ENCODE measurements around the gene KLF5. TPM values are rescaled to one million over a fixed set of nuclear protein-coding genes. Genes with fewer than 3 reads are reported as not detected.

Gene KLF5
- total and polyA plus RNA-seq, 10 of the 15 experiments (the other 5 are each of a cell fraction or from before 2014, with no cell fraction given): 0.43 to 5.2 (median 1.0) TPM

DNA sequence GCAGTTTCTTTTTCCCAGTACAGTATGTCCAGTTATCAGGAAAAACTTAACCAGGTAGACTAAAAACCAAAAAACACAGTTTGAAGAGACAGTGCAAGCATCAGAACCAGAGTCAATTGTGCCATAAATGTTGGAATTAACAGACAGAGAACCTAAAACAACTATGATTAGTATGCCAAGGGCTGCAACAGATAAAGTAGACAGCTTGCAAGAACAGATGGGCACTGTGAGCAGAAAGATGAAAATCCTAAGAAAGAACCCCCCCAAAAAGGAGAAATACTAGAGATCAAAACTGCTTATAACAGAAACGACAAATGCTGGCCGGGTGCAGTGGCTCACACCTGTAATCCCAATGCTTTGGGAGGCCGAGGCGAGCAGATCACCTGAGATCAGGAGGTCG lies 47.1 kb upstream of the KLF5 start:
- RAD21 ChIA-PET (ENCODE audit: unreplicated experiment): no interaction called here
- no peak overlapping the region for H3K4me3 ChIP-seq
- H3K79me2 ChIP-seq (ENCODE audit: control insufficient read depth, insufficient read depth, low read length): no peaks in the 10 kb centered on the region
- H3K27me3 ChIP-seq (replicated peaks in 1 of 2; ENCODE audit: control insufficient read depth in 2 of 2, insufficient read depth in 2 of 2, low read length in 1 of 2): no peaks in the 10 kb centered on the region
- SMC1A ChIA-PET (ENCODE audit: uncharacterized antibody, unreplicated experiment): no interaction called here
- no peak overlapping the region for H3K9ac ChIP-seq (ENCODE audit: control insufficient read depth, insufficient read depth, low read length)
- 98% methylated on average over 5 of the region's 5 CpGs for WGBS (ENCODE audit: insufficient coverage, insufficient replicate concordance, low lambda C conversion rate, missing lambda C conversion rate)
- DNase-seq (ENCODE audit: low read depth, low spot score) (no peak), FAIRE-seq (no peak), ATAC-seq (no peak)
- H2AFZ ChIP-seq (ENCODE audit: control insufficient read depth, low read depth, low read length): no peak overlapping the region
- intact Hi-C loops (cut with micrococcal nuclease; ENCODE audit: unreplicated experiment) (no loop called here), in situ Hi-C loops (cut with MboI) (no loop called here)
- no peak overlapping the region for H3K27ac ChIP-seq (ENCODE audit: control insufficient read depth, insufficient read depth)
- H3K36me3 ChIP-seq (ENCODE audit: control insufficient read depth in 2 of 2, insufficient read depth in 2 of 2, low read length in 1 of 2): no peaks in the 10 kb centered on the region
- POLR2A ChIA-PET: no interaction called here
- H4K20me1 ChIP-seq (ENCODE audit: control insufficient read depth, insufficient read depth): no peaks in the 10 kb centered on the region
- H3K4me1 ChIP-seq (ENCODE audit: control insufficient read depth, insufficient read depth, low read length): no peaks in the 10 kb centered on the region
- no peak overlapping the region for H3K4me2 ChIP-seq (ENCODE audit: control insufficient read depth, insufficient read depth)
- CTCF ChIA-PET: no interaction called here
- no peaks in the 10 kb centered on the region for H3K9me3 ChIP-seq (replicated peaks; ENCODE audit: control insufficient read depth, insufficient read depth, low read length)
- no TSS peak for BruUV-seq (replicated peaks)
- TF ChIP-seq SUPT20H (IDR thresholded peaks at IDR 0.05; ENCODE audit: borderline replicate concordance, control insufficient read depth, low read depth, low read length) (no peak), SREBF2 (IDR thresholded peaks at IDR 0.05; ENCODE audit: low read length) (no peak), YY1 (IDR thresholded peaks at IDR 0.05; ENCODE audit: low read depth, low read length) (no peak), ATF7 (IDR thresholded peaks at IDR 0.05; ENCODE audit: low read depth) (no peak), NR2C2 (IDR thresholded peaks at IDR 0.05; ENCODE audit: borderline replicate concordance, control insufficient read depth, insufficient read length, low read depth) (no peak), RCOR1 (conservative IDR thresholded peaks at IDR 0.05; ENCODE audit: low read depth, low read length) (no peak), WRNIP1 (IDR thresholded peaks at IDR 0.05; ENCODE audit: borderline replicate concordance, low read depth, low read length) (no peak), ZNF687 (IDR thresholded peaks at IDR 0.05) (no peak), CREB1 (IDR thresholded peaks at IDR 0.05; ENCODE audit: low read depth) (no peak), ZSCAN29 (IDR thresholded peaks at IDR 0.05) (no peak), NFXL1 (IDR thresholded peaks at IDR 0.05; ENCODE audit: borderline replicate concordance) (no peak), EZH2 (IDR thresholded peaks at IDR 0.05; ENCODE audit: borderline replicate concordance, control insufficient read depth, low read depth, low read length) (no peak), SMAD1 (IDR thresholded peaks at IDR 0.05; ENCODE audit: low read depth, partially characterized antibody) (no peak), ZNF384 (IDR thresholded peaks at IDR 0.05; ENCODE audit: borderline replicate concordance, low read depth, low read length) (no peak), ETV6 (conservative IDR thresholded peaks at IDR 0.05 in 1 of 2, IDR thresholded peaks at IDR 0.05 in 1 of 2; ENCODE audit: borderline replicate concordance in 1 of 2, low read depth in 1 of 2) (no peak)
- TF ChIP-seq, protein P1, sequence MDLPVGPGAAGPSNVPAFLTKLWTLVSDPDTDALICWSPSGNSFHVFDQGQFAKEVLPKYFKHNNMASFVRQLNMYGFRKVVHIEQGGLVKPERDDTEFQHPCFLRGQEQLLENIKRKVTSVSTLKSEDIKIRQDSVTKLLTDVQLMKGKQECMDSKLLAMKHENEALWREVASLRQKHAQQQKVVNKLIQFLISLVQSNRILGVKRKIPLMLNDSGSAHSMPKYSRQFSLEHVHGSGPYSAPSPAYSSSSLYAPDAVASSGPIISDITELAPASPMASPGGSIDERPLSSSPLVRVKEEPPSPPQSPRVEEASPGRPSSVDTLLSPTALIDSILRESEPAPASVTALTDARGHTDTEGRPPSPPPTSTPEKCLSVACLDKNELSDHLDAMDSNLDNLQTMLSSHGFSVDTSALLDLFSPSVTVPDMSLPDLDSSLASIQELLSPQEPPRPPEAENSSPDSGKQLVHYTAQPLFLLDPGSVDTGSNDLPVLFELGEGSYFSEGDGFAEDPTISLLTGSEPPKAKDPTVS (IDR thresholded peaks at IDR 0.05; ENCODE audit: low read depth, low read length): no peak

All from GM12878 (cell line).